ENCODE data around the gene TMEM229A.

DNA sequence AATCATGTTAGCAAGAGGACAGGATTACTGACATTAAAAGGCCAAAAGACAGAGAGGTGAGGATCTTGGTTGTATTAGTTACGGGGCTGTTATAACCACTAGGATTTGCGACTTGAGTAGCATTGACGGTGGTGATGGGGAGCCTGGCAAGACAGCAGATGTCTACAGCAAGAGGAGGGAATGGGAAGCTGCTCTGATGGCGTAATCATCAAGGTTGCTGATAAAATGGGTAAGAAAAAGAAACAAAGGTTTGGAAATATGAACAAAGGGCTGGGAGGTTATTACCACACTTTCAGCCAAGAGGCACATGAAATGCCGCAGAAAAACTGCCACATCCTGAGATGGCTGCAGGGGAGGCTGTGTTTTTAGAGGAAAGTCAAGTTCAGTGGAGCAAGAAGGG is 33.9 kb downstream of the TMEM229A start:
- TF ChIP-seq, protein P1, sequence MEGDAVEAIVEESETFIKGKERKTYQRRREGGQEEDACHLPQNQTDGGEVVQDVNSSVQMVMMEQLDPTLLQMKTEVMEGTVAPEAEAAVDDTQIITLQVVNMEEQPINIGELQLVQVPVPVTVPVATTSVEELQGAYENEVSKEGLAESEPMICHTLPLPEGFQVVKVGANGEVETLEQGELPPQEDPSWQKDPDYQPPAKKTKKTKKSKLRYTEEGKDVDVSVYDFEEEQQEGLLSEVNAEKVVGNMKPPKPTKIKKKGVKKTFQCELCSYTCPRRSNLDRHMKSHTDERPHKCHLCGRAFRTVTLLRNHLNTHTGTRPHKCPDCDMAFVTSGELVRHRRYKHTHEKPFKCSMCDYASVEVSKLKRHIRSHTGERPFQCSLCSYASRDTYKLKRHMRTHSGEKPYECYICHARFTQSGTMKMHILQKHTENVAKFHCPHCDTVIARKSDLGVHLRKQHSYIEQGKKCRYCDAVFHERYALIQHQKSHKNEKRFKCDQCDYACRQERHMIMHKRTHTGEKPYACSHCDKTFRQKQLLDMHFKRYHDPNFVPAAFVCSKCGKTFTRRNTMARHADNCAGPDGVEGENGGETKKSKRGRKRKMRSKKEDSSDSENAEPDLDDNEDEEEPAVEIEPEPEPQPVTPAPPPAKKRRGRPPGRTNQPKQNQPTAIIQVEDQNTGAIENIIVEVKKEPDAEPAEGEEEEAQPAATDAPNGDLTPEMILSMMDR (IDR thresholded peaks at IDR 0.05; ENCODE audit: low read depth, low read length) = no peak
- TF ChIP-seq POLR2A (IDR thresholded peaks at IDR 0.05; ENCODE audit: extremely low read depth, insufficient read length) = no peak
- TF ChIP-seq, protein P2, sequence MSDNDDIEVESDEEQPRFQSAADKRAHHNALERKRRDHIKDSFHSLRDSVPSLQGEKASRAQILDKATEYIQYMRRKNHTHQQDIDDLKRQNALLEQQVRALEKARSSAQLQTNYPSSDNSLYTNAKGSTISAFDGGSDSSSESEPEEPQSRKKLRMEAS (IDR thresholded peaks at IDR 0.05; ENCODE audit: low read depth, low read length) = no peak

Measured in NB4 (cell line).